ENCODE measurements around the gene LINC01488.

Gene LINC01488

DNA sequence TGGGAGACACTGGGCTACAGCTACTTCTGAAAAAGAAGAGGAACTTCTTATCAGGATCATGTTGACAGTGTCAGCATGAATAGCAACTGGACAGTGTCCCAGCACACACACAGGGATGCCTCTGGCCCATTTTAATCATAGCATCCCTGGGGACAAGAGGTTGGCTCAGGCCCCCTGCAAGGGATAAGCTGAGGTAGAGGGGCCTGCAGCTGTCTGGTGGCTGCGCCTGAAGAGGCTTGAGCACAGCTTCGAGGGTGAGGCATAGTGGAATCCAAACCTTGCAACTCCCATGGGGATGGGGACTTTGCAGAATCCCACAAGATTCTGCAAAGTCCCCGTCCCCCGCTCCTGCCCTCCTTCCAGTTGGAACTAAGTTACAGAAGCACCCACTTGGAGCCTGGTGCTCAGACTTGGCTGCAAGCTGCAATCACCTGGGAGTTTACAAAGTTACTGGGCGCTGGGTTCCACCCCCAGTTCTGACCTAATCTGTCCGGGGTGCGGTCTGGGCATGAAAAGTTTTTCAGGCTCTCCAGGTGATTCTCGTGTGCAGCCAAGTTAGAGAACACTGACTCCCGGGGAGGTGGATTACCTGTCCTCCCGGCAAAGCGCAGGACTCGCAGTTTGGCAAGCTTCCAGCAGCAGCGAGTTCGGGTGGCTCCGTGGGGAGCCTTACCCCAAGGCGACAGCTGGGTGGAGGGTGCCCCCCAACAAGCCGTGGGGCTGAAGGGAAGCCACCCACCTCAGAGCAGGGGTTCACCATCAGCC, 16.0 kb upstream of the LINC01488 start:
- DNase-seq: no peak

DNA sequence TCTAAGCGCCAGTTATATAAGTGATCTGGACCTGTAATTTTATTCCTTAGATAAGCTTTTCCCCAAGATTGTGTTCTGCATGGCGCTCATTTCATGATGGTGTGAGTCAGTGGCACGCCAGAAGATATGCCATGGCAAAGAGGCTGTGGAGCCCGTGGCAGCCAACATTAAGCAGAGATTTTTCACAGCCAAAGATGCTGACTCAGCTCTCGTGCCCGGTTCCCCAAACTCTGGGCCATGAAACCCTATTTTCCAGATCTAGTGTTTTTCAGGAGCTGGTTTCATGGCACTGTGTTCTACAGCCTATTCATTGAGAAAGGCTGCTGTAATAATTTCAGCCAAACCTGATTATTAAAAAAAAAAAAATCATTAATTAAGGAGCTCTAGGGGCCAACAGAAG, 15.4 kb upstream of the LINC01488 start:
- DNase-seq: no peak

- no peak for DNase-seq
Measured at GRCh38 chr11:69467196-69467595, 14.3 kb upstream of the LINC01488 start.

- no peak for DNase-seq
Measured at GRCh38 chr11:69467646-69468045, 13.8 kb upstream of the LINC01488 start.

DNA sequence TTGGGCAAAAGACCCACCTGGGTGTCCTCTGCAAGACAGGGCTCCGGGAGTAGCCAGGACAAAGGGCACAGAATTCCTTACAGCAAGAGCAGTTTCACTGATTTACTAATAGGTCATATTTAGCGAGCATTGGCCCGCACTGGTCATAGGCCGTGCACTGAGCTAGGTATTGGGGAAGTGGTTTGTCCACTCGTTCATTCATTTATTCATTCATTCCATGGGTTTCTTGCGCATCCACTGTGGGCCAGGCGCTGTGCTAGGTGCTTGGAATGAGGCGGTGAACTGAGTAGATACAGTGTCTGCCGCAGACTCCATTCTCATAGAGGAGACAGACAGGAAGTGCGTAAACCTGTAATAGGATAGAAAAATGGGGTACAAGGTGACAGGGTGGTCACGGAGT, 13.2 kb upstream of the LINC01488 start:
- DNase-seq: no peak

- no peak for DNase-seq
Measured at GRCh38 chr11:69468911-69469885, 12.3 kb upstream of the LINC01488 start.

DNA sequence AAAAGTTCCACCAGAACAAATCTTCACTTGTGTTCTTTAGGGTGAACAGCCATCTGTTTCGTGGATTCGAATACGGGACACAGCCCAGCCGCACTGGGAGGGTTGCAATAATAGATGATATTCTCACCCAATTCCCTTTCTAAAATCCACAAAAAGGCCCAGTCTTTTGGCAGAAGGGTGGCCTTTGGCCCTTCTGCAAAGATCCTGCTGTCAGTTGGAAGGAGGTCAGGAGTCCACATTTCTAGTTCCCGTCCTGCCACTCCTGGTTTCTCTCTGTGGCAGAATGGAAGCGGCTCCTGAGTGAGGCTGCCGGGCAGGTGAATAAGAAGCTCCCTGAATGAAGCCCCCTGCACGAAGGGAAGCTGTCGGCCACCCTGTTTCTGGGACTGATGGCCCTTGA, 11.2 kb upstream of the LINC01488 start:
- DNase-seq: no peak

GRCh38 chr11:69470793-69471728, 10.4 kb upstream of the LINC01488 start:
- DNase-seq: no peak

- DNase-seq: no peak
Measured at GRCh38 chr11:69471729-69472540, 9.5 kb upstream of the LINC01488 start.

DNA sequence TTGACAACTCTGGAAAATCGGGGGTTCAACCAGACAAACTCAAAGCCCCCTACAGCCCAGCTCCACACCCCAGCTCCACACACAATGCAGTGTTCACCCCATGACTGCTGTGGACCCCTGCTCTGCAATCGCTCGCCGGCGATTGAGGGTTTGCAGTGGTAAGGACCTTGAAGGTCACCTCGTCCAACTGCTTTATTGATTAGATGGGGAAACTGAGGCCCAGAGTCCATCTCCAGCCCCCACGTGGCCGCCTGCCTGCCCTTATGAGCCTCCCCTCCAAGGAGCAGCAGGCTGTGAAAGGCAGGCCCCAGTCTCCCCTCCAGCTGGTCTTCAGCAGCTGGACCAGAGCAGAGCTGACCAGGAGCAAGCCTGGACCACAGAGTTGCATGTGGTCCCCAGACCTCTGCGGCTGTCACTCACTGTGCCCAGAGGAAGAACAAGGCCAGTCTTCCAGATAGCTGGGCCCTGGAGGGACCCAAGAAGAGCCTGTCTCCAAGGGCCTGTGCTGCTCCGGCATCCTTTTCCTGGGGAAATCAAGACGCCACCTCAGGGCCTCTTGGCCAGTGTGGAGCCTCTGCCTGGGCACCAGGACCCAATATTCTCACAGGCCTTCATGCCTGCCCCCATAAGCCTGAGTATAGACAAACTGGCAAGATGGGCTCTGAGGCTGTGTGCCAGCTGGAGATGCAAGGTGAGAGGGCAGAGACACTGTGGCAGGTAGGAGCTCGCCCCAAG, 8.8 kb upstream of the LINC01488 start:
- no peak for DNase-seq

GRCh38 chr11:69473276-69473845, 8.1 kb upstream of the LINC01488 start:
- DNase-seq: no peak

- DNase-seq: no peak
Measured at GRCh38 chr11:69474736-69475135, 6.7 kb upstream of the LINC01488 start.

DNA sequence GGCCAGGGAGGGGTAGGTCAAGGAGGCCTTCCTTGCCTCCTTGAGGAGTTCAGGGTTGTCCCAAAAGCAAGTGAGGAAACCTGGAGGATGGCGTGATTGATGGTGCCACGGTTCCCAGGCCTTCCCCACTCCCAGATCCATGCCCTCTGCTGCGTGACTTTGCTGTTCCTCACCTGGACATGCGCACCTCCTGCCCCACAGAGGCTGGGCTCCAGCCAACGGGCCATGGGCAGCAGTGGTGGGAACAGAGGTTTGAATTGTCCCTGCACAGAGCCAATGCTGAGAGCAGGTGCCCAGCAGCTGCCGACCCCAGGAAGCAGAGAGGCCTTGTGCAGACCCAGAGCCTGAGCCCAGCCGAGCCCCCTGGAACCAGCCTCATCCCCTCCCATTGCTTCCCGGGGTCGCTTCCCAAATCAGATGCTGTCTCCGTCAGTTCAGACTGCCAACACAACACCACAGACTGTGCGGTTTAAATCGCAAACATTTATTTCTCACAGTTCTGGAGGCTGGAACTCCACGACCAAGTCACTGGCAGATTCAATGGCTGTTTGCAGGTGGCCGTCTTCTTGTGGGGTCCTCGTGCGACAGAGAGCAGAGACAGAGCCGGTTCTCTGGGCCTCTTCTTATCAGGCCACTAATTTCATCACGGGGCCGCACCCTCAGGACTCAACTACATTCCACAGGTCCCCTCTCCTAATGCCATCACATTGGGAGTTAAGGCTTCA, 6.2 kb upstream of the LINC01488 start:
- no peak for DNase-seq

GRCh38 chr11:69475866-69476471, 5.5 kb upstream of the LINC01488 start:
- no peak for DNase-seq

DNA sequence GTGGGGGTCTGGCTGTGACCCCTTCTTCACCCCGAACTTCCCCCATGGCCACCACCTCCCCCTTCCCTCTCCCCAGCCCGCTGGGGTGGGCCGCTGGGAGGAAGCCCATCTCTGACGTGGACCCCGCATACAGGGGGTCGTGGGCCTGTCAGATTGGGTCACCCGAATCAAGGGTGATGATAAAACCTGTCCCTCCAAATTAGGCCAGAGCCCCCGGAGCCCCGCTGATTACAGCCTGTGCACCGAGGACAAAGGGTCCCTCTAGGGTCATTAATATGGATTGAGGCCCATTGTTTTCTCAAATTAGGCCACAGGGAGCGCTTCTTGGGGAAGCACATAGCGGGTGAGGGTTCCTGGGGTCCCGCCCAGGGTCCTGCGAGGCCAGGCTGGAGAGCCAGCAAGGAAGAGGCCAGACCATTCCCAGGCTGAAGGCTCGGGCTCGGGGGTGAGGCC, 4.9 kb upstream of the LINC01488 start:
- DNase-seq: no peak

DNA sequence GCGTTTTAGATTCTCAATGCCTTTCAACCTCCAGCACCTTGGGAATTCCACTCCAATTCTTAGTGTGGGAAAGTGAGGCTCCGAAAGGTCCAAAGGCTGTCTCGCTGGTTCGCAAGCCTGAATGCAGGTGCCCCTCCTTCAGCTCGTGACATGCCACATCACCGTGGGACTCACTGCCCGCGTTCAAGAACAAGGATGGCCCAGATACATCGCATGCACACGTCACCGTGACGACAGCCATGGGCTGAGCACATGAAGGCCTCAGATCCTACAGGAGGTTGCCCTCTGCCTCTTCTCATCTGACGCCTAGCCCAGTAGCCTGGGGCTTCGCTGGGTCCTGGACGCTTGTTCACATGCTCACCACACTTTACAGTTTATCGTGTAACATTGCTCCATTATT, 4.4 kb upstream of the LINC01488 start:
- DNase-seq: no peak

DNA sequence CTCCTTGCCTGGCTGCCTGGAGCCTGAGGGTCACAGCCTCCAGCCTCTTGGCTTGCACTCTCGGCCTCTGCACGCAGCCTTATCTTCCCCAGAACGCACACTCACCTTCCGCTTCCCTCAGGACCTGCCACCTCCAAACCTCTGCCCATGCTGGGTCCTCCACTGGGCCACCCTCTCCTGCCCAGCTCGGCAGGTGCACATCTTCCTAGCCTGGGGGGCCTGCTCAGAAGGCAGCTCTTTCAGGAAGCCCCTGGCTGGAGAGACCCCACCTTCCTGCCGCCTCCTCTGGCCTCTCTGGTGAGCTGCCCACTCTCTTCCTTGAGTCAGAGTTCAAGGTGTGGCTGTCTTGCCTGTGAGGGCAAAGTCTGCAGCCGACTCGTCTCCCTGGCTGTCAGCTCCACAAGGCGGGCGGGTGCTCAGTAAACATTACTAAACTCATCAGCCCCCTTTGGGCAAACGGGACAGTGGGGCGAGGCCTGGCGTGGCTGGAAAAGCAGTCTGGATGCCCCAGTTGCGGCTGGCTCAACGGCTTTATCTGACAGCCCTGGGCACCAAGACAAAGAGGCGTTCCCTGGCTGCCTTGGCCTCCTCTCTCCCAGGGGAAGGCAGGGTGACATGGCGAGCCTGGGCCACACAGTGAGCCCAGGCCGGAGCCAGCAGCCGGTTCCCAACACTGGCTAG, 1.7 kb upstream of the LINC01488 start:
- DNase-seq: no peak

DNA sequence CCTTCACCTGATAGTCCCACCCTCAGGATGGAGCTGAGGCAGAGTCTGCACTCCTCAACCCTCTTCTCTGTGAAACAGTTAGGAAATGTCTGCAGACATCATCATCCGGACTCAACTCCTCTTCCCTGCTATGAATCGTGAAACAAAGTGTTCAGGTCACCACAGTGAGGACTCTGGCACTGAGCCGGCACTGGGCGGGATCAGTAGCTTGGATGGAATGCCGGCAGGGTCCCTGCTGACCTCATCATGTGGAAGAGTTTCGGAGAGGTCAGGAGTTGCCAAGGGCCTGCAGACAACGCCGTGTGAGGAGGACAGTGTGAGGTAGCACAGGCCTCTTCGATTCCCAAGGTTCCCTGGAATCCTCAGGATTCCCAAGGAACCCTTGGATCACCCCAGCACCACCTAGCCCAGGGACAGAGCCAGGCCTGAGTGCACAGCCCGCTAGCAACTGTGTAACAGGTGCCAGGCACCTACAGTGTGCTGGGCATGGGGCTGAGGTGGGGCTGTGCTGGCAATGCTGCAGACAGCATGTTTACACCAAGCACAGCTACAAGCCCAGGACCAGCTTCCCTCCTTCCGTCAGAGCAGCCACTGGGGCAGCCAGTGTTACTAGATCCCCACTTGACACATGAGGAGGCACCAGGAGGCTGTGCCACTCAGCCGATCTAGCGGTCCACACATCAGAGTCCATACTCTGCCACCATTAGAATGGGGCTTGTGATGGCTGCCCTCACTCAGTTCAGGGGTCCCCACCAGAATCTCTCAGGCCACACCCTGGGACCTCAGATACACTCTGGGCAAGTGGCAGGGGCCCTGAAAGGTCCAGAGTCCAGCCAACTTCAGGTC, 693 bp upstream of the LINC01488 start:
- DNase-seq: no peak

Data from CD4-positive, alpha-beta T cell treated with Interleukin-21 for 1 hour (primary cell).